GM21528 (cell line): ENCODE data around the gene NDUFB8.
"Not testable (repeated sequence)": the region's sequence is repeated elsewhere in the genome, so short reads cannot be mapped to it uniquely, and the experiment has no call there.

Source experiments
- ATAC-seq: cut with Tn5 transposase; IDR thresholded peaks from one replicate; pipeline ENCODE4 v1.9.1; 2021; ENCODE audit warnings: mild to moderate bottlenecking, moderate library complexity; ENCODE audit not compliant: unreplicated experiment, low FRiP score

NDUFB8 gene

DNA sequence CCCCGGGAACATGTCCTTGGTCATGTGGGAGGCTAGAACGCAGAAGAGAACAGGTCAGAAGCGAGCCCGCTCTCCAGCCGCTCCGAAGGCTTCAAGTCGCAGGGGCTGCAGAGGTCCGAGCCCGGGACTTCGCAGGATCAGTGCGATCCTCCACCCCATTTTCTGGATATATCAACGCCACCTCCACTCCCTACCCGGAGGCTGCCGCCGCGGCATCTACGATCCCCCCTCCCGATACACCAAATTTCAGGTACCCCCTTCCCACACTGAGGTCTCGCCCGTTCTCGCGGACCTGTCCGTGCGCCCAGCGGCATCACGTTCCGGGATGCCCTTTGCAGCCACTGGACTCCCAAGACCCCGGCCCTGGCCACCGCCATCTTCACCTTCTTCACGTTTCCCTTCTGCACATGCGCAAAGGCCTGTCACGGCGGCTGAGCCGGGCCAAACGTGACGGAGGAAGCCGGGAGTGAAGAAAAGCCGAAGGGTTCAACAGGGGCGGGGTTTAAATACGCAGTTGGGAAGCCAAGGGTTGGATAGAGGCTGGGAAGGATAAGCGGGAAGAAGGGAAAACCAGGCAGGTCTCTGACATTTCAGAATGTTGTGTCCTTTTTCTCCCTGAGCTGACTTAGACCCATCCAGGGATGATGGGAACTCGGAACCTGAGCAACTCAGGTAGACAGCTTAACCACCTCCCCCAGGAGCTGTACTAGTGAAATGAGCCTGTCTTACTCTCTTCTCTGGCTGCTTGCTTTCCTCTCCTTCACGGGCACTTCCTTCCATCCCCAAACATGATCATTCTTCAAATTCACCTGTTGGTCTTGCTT lies at the start of gene NDUFB8:
Gene NDUFB8 (minus strand): TSS at position 397 of the 824 bp plus-strand sequence. CDS start 20 bp downstream, at position 377.
- peak; percentile 65 for ATAC-seq

DNA sequence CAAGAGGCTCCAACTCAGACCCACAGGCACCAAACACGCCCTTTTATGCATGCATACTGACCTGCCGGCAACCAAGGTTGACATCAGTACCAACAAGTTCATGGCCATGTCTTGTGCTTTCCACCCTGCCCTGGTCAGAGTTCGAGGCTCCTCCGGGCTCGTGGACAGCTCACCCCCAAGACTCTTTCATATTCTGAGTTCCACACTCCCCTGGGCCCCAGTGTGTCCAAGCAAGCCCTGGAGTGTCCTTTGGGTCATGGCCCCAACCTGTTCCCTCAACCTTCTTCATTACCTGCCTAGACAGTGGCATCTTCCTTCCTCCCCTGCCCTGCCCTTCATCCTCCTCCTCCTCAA lies 46.6 kb upstream of the NDUFB8 start:
- no peak for ATAC-seq

DNA sequence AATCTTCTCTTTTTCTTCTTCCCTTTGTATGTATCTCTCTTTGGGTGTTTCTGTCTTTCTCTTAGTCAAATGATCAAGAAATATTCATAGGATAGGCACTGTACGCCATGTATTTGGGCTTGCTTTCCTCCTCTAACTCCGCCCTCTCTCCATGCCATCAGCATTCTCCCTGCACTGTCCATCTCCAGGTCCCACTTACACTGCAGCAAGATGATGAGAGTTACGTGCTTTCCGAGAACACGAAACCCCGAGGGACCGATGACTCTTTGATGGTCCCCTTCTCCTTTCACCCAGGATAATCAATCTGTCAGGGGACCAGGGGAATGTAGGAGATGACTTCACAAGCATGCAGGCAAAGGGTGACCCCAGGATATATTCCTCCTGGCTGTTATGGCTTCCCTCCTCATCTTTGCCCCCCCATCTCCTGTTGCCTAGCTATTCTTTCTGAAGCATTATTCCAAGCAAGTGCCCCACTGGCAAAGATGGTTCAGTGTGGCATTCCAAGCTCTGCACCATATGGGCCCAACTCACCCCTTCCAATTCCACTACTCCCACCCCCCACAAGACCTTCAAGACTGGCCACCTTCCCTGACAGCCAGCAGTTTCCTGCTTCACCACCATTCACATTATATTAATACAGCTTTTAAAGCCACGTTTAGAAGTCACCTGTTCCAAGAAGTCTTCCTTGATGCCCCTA lies 46.1 kb upstream of the NDUFB8 start:
- no peak for ATAC-seq

DNA sequence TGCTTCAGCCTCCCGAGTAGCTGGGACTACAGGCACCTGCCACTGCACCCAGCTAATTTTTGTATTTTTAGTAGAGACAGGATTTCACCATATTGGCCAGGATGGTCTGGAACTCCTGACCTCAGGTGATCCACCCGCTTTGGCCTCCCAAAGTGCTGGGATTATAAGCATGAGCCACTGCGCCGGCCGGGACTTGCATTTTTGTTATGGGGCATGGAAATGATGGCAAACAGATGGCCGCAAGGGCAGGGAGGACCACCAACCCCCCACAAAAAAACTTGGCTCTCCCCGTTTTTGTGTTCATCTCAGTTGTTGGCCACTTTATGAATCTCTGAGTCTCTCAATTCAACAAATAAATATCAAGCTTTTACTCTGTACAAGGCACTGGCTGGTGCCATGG lies 45.5 kb upstream of the NDUFB8 start:
- ATAC-seq = not testable (repeated sequence)

DNA sequence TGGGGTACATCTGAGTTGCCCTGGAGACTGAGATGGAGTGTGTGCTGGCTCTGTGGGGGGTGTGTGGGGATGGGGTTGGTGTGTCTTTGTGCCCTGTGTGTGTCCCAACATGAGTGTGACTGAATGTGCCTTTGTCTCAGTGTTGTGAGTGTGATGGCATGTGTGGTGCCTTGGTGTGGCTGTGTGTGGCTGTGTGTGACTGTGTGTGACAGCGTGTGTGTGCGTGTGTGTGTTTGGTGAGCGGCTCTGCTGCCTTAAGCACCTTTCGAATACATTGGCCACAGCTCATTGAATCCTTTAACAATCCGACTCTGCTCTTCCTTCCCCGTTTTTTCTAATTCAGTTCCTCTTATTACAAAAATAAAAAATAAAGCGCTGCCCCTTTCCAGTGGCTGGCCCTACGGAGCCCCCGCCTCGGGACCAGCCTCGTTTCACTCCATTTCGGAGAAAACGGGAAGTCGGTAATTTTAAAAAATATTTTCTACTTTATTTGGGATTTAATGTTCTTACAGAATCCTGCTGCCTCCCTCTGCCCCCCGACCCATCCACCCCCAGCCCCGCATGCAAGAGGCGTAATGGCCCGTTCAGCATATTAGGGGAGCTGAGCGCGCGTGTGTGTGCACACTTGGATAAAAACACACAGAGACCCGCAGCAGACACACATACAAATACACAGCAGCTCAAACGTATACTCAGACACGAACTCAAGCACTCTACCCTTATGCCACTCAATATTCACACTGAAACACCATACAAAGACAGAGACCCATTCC lies 41.6 kb upstream of the NDUFB8 start:
- ATAC-seq = no peak

DNA sequence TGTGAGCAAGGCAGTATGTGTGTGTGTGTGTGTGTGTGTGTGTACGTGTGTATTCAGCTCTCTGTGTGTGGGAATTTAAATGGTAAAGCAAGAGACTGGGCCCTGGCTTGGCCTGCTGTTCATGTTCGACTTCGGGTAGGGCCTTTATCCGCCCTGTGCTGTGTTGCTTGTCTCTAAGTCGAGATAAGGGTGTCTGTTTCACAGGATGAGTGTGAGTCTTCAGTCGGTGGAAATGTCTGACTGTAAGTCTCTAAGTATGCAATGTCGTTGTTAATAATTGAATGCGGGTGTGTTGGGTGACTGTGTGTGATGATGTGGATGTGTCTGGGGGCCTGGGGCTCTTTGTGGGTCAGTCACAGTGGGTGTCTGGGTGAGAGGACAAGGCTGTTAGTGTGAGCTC lies 40.8 kb upstream of the NDUFB8 start:
- ATAC-seq = no peak

DNA sequence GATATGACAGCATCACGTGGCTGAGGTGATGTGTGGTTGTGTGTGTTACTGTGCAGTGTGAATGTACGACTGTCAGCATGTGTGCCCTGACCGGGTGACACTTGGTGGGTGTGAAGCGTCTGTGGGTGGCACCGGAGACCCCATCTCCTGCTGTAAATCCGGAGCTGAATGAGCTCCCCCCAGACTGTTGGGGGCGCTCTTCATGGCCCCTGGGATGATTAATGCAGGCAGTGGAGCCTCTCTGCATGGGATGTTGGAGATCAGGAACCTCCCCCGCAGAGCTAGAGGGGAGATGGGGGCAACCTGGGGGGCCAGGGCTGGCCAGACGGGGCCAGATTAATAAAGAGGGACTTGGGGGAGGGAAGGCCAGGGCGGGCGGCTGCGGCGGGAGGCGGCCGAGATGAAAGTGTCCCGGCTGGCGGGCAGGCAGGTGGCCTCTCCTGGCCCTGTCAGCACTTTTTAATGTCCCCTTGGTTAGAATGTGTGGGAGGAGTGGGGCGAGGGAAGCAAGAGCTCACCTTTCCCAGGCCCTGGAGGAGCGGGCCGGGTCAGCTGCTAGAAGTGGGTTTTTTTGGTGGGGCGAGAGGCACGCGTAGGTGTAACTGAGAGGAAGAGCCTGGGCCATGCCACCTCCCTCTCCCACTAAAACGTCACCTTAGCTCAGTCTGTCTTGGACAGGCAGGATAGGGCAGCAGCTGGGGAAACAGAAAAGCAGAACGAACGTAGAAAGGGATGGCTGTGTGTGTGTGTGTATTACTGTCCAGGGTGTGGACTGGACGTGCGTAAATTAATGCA lies 40.2 kb upstream of the NDUFB8 start:
- ATAC-seq = no peak

DNA sequence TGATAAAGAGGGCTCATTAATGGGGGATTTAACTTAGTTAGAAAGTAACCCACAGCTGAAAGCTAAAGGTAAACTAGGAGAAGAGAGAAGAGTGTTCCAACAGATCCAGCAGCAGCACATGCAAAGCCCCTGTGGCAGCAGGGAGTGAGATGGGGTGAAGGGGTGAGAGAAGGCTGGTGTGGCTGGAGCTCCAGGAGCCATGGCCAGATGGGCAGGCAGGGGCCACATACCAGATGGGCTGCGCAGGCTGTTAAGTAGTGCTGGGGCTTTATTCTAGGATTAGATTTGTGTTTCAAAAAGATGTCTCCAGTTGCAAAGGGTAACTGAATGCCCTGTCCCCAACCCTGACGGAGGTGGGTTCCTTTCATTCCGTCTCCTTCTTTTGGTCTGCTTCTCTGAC lies 39.2 kb upstream of the NDUFB8 start:
- no peak for ATAC-seq

DNA sequence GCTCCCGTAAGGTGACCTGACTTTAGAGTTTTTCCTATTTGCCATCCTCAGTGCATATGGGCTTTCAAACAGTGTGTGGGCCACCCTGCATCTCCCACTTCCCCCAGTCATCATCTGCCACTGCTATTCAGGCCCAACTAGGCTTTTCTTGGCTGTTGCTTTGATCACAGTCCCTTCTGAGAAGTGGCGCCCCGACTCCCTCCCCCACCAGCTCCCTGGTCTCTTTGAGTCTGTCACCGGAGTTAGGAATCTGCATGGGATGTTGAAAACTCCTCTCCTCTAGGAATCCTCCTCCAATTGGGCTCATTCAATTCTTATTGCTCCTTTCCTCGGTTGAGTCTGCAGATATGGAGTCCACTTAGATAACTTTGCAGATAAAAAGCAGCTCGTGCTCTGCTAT lies 38.2 kb upstream of the NDUFB8 start:
- no peak for ATAC-seq

DNA sequence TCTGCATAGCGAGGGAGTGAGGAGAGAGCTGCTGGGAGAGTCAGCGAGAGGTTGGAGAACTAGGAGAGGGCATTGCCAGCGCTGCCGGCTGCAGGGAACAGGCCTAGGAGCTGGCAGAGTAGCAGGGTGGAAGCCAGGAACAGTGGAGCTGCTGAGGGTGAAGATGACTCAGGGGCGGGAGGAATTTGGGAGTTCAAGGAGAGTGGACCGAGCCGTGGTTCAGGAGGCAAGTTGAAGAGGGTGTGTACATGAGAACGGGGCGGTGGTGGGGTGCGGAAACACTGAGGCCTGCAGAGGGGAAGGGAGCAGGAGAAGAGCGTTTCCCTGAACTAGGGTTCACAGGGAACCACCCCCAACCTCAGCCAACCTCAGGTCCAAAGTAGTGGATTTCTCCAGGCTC lies 37.6 kb upstream of the NDUFB8 start:
- ATAC-seq = no peak

DNA sequence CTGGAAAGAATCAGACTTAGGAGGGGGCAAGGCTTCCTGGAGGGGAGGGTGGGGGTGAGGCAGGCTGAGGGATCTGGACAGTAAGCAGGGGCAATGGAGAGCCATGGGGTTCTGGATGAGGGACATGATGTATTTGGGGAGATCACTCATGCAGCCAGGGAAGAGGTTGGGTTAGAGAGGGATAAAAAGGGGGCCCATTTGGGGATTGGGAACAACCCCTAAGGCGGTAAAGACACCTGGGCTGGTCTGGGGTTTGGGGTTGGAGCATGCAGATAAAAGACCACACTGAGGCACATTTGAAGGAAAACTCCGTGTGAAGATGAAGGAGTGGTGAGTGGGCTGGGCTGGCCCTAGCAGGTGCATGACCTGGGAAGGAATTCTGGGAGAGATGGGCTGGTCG lies 36.9 kb upstream of the NDUFB8 start:
- ATAC-seq = no peak

DNA sequence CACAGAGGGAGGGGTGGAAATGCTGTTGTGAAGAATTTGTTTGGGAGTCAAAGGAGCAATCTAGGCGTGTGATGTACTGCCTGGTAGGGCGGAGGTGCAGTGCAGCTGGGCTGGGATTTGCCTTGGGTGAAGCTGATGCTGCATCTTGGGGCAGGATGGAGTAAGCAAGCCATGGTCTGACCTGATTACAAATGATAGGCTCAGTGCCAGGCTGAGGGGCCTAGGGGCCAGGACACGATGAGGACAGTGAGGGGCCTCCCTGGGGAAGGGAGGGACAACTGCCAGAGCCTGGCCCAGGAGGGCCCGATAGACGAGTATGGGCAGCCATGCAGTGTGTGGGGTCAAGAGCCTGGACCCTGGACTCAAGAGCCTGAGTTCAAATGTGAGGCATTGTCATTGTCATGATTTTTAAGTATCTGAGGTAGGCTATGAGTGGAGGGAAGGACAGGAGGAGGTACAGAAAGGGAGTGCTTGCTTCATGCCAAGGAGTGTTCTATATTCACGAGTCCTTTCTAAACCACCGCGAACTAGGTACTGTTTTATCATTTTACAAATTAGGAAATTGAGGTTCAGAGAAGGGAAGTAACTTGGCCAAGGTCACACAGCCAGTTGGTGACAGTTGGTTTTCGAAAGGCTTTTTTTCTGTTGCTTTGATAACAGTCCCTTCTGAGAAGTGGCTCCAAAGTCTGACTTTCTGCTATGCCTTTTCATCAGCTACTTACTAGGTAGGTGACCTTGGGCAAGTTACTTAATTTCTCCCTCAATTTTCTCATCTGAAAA lies 35.7 kb upstream of the NDUFB8 start:
- ATAC-seq = no peak

DNA sequence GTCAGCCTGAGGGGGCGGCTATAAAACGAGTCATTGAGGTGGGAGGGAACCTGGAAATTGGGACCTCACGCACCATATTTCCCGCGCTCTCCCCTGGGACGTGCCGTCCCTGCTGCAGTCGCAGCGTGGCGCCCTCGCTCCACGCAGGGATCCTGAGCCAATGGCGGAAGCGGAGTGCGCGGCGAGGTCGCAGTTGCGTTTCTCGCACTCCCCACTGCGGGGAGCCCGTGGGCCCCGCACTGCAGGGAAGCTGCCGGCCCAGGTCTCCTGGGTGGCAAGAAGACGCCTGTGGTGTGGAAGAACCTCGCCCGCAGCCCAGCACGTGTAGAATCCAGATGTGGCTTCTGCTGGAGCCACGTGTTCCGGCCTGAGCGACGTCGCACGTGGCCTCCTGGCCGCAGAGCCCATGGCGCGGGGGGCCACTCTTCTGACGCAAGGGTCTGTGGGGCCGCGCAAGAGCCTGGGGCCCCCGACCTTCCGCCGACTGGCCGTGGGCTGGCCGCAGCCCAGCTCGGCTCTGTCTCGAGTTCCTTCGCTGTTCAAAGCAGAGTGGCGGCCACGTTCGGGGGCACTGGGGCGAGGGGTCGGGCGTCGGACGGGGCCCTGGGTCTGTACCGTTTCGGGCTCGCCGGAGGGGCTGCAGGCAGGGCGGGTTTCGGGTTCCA lies 32.5 kb upstream of the NDUFB8 start:
- ATAC-seq = no peak

DNA sequence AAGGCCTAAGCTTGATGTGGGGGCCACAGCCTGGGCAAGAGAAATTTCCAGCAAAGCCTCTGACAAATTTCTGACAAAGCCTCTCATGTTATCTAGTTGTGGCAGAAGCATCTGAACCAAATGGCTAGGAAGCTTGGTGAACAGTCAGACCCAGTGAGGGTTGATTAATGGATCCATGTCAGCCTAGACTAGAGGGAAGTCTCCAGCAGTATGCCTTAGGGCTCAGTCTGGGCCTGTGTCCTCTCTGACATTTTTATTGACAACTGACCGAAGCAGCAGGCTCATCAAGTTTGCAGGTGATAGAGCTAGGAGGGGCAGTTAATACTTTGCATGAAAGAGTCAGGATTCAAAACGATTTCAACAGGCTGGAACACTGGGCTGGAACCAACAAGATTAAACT lies 31.3 kb upstream of the NDUFB8 start:
- ATAC-seq = no peak

DNA sequence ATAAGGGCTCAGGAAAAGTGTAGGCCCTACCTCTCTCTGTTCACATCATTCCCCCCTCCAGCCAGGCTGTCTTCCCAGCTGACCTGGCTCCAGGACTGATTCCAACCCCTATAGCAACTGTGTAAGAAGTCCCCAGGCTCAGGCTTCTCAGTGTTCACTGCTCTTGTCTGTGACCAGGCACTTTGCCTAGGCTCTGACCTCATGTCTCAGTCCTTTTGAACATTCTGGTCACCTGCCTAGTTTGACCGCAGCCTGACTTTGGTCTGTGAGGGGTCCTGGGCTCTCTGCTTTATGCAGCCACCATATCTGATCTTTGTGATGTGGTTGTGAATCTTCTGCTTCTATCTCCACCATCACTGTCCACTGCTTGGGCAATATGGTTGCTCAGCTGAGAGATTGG lies 30.6 kb upstream of the NDUFB8 start:
- ATAC-seq = no peak

DNA sequence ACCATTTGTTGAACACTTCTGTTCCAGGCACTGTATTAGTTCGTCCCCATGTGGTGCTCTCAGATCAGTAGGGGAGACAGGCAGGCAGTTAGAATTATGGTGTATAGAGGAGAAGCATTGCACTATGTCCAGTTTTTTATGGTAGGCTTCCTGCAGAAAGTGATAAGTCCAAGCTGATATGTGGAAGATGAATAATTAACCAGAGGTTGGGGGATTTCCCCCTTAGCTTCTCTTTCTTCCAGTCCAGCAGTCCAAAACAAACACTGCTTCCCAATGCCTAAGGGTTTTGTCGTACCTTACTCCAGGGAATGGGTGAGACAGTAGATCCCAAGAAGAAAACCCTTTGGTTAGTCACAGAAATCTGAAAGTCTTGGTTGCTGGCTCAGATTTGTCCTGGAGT lies 25.2 kb upstream of the NDUFB8 start:
- ATAC-seq = no peak

DNA sequence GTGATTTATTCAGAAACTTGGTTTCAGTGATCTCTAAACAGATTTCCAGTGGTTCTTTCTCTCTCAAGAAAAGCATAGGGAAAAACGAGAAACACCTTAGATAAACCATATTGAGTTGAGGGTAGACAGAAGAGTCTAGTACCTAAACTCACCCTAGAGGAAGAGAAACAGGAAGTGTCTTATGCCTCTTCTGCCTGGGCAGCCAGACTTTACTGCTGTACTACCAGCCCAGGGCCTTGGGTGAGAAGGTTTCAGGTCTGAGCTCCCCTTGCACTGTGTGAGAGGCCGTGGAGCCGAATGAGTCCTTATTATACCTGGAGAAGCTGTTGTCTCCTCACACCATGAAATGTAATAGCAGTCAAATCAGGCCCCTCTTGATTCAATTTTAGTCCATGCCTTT lies 24.3 kb upstream of the NDUFB8 start:
- no peak for ATAC-seq

DNA sequence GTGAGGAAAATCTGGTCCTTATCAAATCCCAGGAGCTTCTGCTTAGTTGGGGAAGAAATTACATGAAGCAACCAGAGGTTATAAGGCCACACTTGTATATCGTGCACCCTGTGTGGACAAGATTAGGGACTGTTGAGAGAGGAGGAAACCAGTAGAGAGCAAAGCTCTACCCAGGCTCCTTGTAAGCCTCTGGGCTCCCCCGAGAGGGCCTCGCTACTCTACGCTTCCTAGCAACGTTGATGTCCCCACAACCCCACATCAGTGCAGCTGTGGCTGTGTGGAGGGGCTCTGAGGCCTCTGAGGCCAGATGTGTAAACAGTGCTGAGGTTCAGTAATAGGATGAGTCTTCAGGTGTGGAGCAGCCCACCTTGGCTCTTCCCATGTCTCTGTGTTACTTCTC lies 22.1 kb upstream of the NDUFB8 start:
- ATAC-seq = no peak

DNA sequence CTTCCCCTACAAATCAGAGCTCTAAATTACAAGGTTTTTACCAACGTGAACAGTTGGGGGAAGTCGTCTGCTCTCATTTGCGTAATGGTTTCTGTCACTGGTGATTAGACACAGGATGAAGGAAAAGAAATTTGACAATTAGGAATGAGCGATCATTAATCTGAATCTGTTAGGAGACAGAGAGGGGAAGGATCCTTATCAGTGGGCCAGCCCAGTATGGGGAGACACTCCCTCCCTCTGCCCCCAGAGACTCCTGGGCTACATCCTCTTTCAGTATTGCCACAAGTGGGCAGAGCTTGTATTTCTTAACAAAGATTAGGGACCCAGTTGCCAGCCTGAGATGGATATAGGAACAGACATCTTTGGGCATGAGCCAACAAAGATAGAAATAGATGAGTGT lies 21.5 kb upstream of the NDUFB8 start:
- no peak for ATAC-seq
